Urinary bladder (tissue), 4 donors: ENCODE results near the gene NOL12. TPM values are rescaled to one million over a fixed set of nuclear protein-coding genes. Genes with fewer than 3 reads are reported as not detected.
A peak's percentile ranks its signal among the peaks of the same experiment; 100 is the strongest.

Experiments
- DNase-seq: peaks from one replicate; pipeline ENCODE4 v3.0.0-alpha.2; 2015; ENCODE audit errors: extremely low spot score
- H3K27ac ChIP-seq: one replicate; pipeline ENCODE4 v1.5.1; 2013; ENCODE audit warnings: low read depth, mild to moderate bottlenecking, moderate library complexity
- H3K36me3 ChIP-seq: one replicate; pipeline ENCODE4 v1.6.1; 2013; ENCODE audit warnings: mild to moderate bottlenecking, moderate library complexity; ENCODE audit not compliant: insufficient read depth
- H3K4me1 ChIP-seq: one replicate; pipeline ENCODE4 v1.6.1; 2013; ENCODE audit warnings: mild to moderate bottlenecking, moderate library complexity; ENCODE audit not compliant: insufficient read depth
- H3K4me3 ChIP-seq: one replicate; pipeline ENCODE4 v1.5.1; 2013; ENCODE audit warnings: low read depth, low read length
- WGBS: extraction: QIAGEN DNeasy Blood & Tissue Kit; methylation state at CpG from one replicate; pipeline ENCODE4 v1.1.7; 2013; 5-methylcytosine and 5-hydroxymethylcytosine counted together
- polyA plus RNA-seq: library from polyadenylated mRNA; stranded (reverse); fragments of 200-250 nt; gene quantifications from one replicate; pipeline ENCODE4 v1.2.3, GENCODE V29; 2013
- total RNA-seq: library from RNA; depleted of rRNA; stranded (reverse); fragments of >200 nt; gene quantifications from one replicate; pipeline ENCODE4 v1.2.3, GENCODE V29; 2014
- donor health status: healthy with polysubstance abuse.
- donor health status: healthy.

NOL12 gene
- total and polyA plus RNA-seq, 2 donors = 8.7 to 17.9 TPM

DNA sequence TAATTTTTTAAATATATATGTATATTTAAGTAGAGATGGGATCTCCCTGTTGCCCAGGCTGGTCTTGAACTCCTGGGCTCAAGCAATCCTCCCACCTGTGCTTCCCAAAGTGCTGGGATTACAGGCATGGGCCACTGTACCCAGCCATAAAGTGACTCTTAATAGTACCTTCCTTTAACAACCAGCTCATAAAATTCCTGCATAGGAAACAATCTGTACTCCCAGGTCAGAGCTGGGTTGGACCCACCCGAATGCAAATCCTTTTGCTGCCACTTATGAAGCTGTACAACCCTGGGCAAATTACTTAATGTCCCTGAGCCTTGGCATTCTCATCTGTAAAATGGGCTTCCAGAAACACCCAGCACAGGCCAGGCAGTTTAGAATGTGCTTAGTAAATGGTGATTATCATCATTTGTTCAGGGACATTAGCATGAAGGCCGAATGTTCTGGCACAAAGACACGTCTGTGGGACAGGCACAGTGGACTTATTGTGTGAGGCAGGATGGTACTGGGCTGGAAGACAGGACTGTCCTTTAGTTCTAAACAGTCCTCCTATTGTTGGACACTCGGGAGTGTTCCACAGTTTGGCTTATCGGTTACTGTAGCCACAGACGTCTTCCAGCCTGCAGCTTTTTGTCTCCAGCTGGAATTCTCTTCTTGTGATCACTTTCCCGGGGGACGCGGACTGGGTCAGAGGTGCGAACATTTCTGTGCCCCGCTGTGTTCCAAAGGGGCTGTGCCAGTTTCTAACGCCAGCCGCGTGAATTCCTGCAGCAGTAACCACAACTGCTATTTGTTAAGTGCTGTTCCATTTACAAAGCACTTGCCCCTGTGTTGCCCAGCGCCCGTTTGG, 21.7 kb upstream of the NOL12 start:
- no peak for DNase-seq
- Histone ChIP-seq H3K36me3 (no peaks in the 10 kb centered on the region), H3K4me3 (no peak overlapping the region), H3K4me1 (no peaks in the 10 kb centered on the region), H3K27ac (no peak overlapping the region)
- WGBS = 76% methylated on average over 16 of the region's 16 CpGs

DNA sequence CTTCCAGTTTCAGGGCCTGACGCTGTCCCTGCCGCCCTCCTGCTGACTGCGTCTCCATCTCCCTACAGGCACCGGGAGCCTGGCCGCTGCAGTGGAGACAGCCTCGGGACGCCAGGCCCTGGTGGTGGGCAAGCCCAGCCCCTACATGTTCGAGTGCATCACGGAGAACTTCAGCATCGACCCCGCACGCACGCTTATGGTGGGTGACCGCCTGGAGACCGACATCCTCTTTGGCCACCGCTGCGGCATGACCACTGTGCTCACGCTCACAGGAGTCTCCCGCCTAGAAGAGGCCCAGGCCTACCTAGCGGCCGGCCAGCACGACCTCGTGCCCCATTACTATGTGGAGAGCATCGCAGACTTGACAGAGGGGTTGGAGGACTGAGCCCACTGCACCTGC, 20.7 kb upstream of the NOL12 start:
- H3K4me3 ChIP-seq = no peak overlapping the region
- no peaks in the 10 kb centered on the region for H3K36me3 ChIP-seq
- no peaks in the 10 kb centered on the region for H3K4me1 ChIP-seq
- H3K27ac ChIP-seq = no peak overlapping the region
- DNase-seq = no peak
- WGBS = 92% methylated on average over 24 of the region's 24 CpGs

DNA sequence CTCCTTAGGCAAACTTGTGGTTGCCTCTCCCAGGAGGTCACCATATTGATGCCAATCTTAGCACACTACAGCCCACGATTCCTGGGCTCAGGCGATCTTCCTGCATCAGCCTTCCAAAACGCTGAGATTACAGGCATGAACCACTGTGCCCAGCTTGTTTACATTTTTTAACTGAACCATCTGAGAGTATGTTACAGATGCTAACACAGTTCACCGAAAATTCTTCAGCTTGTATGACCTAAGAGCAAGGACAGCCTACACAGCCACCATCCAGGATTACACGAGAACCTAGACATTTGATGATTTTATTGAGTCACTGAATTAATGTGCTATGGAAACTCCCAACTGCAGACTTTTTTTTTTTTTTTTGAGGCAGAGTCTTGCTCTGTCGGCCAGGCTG, 16.6 kb upstream of the NOL12 start:
- H3K4me3 ChIP-seq = no peak overlapping the region
- no peaks in the 10 kb centered on the region for H3K36me3 ChIP-seq
- H3K4me1 ChIP-seq = no peaks in the 10 kb centered on the region
- no peak overlapping the region for H3K27ac ChIP-seq
- no peak for DNase-seq
- 47% methylated on average over 6 of the region's 6 CpGs for WGBS

DNA sequence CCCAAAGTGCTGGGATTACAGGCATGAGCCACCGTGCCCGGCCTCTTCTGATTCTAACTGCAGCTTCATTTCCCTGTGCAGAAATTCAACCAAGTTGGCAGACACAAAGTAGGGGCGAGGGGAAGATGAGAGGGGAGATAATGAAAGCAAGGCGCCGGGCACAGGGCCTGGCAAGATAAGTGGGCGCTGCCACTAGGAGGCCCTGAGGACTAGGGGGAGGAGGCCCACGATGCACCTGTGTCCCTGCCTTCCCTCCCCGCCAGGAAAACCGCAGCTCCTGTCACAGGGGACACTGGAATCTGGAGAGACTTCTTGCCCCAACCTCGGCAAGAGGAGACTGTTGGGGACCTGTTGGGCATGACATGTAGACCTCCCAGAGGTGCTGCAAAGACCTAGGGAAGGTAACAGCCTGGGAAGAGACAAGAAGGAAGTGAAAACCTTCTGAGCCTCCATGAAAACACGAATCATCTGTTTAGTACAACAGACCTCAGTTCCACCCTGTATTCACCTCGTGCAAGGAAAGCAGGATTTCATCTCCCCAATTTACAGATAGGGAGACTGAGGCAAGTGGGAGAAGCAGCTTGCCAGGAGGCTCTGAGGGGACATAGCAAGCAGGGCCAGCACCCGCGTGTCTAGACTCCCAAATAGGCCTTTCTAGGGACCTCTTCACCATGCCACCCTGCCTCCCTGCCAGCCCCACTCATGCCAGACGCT, 13.8 kb upstream of the NOL12 start:
- WGBS = 74% methylated on average over 15 of the region's 15 CpGs
- Histone ChIP-seq H3K27ac (no peak overlapping the region), H3K36me3 (no peaks in the 10 kb centered on the region), H3K4me3 (no peak overlapping the region), H3K4me1 (peaks cover 1% of the 10 kb centered on the region)
- no peak for DNase-seq

DNA sequence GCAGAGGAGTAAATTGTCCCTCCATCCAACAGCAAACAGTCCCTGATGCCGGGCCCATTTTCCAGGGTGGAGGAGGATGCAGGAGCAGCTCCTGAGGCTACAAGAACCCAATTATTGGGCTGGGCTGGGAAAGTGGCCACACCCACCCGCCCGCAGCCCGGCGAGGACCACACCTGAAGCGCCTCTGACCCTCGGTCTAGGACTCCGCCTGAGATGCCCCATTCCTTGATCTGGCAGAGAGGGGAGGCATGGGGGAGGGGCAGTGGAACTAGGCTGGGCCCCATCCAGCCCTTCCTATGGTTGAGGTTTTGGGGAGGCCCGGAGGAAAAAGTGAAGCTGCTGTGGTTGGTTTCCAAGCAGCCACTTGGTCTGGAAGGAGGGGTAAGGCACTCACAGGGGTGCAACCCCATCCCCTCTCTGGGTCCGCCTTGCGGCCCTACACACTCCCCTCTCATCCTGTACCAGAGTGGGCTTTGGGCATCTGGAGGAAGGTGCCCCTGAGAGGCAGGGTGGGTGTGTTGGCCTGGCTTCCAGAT, 13.2 kb upstream of the NOL12 start:
- H3K36me3 ChIP-seq = no peaks in the 10 kb centered on the region
- 66% methylated on average over 11 of the region's 11 CpGs for WGBS
- H3K27ac ChIP-seq = no peak overlapping the region
- no peak overlapping the region for H3K4me3 ChIP-seq
- H3K4me1 ChIP-seq = peaks cover 1% of the 10 kb centered on the region
- DNase-seq = no peak

DNA sequence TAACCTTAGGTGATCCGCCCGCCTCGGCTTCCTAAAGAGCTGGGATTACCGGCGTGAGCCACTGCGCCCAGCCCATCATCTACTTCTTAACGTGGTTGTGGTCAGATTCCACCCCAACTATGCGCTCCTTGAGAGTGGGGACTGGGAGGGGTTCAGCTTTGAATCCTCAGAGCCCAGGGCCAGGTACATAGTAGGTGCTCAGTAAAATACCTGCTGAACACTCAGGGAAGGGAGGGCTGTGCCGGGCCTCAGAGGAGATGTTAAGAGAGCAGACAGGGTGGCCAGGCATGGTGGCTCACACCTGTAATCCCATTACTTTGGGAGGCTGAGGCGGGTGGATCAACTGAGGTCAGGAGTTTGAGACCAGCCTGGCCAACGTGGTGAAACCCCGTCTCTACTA, 11.9 kb upstream of the NOL12 start:
- Histone ChIP-seq H3K27ac (peak overlapping the region; percentile 65), H3K4me1 (peaks cover 1% of the 10 kb centered on the region), H3K4me3 (no peak overlapping the region), H3K36me3 (no peaks in the 10 kb centered on the region)
- no peak for DNase-seq
- 75% methylated on average over 12 of the region's 12 CpGs for WGBS

DNA sequence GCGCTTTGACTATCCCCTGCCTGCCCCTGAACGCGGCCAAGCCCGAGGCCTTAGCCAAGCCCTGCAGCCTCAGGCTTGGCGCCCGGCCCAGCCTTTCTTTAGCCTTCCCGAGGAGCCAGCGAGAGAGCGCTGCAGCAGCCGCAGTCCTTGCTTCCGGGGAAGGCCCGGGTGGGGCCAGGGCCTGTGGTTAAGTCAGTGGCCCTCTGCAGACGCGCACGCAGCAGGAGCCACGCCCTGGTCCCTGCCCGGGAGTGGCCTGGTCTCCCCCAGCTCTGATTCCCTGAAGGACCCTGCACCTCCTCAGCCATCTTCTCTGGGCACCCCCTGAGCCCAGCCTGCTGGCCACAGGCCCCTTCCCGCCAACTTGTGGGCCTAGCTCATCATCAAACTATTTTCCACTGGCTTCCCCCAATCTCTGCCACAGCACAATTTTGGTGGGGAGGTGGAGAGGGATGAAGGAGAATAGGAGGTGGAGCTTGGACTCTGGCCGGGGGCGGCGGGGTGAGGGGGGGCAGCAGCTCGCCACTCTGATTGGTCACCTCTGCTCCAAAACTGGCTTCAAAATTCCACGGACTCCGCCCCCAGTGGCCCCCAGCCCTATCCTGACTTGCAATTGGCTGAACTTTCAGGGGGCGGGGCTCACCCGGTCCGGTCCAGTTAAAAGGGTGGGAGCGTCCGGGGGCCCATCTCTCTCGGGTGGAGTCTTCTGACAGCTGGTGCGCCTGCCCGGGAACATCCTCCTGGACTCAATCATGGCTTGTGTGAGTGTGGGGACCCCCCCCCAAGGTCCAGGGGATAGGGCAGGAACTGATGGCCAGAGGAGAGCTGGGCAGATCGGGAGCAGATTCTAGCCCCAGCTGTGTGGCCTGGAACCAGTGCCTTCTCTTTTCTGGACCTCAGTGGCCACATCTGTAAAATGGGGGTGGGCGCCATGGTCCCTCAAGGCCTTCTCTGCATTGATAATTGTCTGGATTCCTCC, 10.9 kb upstream of the NOL12 start, which contains the start of gene LGALS1:
Gene LGALS1 (plus strand): TSS at position 686 of the 979 bp plus-strand sequence. CDS start 67 bp downstream, at position 753.
- DNase-seq = peak; percentile 88
- Histone ChIP-seq H3K4me3 (peak within 1 kb of the TSS; percentile 55), H3K27ac (peak within 1 kb of the TSS; percentile 97), H3K4me1 (peaks cover 1% of the 10 kb centered on the region), H3K36me3 (no peaks in the 10 kb centered on the region)
- WGBS = 2% methylated on average over 34 of the region's 34 CpGs

DNA sequence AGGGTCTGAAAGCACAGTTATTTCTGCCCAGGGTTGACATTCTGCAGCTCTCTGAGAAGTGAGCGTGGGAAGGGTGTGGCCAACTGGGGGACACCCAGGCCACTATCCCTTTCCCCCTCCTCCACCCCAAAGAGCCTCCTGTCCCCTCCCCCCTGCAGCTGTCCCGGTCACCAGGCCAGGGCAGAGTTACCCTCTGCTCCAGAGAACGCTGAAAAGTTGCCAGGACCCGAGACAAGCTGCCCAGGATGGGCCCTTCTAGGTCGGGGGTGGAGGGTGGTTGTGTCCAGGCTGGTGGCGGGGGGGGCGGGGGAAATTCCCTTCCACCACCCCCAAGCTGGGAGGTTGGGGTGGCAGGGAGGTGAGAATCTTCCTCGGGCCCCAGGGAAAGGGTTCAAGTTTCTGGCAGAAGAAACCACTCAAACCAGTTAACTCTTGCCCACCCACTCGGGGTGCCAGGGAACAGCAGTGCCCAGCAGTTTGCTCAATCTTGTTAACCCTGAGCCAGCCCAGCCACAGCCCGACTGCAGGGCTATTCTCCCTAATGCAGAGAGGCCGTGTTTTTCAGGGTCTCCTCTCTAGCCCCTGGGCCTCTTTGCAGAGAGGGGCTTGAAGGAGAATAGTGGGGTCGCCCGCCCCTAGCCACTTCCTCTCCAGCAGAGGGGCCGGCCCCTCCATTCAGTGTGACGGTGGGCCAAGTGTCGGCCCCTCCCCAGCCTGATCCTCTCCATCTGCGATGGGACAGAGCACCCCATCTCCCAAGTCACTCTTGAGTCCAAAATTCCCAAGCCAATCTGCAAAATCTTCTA, 10.0 kb upstream of the NOL12 start:
- Histone ChIP-seq H3K36me3 (no peaks in the 10 kb centered on the region), H3K4me3 (peak overlapping the region; percentile 55), H3K27ac (peak overlapping the region; percentile 97), H3K4me1 (peaks cover 1% of the 10 kb centered on the region)
- no peak for DNase-seq
- 3% methylated on average over 17 of the region's 17 CpGs for WGBS

DNA sequence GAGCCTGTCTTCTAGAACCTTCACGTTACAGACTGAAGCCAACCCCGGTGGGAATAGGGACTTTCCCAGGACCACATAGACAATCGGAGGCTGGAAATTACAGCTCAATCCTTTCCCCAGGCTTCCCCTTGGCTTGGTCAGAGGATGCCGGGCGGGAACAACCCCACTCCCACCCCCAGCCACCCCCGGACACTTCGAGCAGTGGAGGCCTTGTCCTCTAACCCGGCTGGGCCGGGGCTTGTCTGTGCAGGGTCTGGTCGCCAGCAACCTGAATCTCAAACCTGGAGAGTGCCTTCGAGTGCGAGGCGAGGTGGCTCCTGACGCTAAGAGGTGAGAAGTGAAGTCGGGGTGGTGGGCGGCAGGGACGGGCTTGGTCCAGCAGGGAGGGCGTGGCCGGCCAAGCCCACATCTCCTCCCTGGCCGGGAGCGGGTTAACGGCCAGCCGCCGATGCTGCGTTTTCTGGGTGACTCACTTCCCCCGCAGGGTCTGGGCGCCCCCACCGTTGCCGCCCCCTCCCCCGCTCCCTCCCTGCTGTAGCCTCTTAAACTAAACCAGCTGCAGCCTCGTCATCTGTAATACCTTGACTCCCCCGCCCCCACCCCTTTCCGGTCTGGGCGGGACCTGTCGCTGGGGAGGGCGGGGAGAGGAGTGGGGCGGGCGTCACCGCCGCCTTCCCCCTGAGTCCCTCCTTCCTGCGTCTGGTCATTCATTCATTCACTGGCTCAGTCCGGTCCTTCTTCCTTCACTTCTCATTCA, 9.2 kb upstream of the NOL12 start:
- H3K4me3 ChIP-seq = peak overlapping the region; percentile 55
- no peaks in the 10 kb centered on the region for H3K36me3 ChIP-seq
- peak overlapping the region; percentile 97 for H3K27ac ChIP-seq
- peaks cover 1% of the 10 kb centered on the region for H3K4me1 ChIP-seq
- under 1% methylated on average over 42 of the region's 42 CpGs for WGBS
- DNase-seq = peak; percentile 73

DNA sequence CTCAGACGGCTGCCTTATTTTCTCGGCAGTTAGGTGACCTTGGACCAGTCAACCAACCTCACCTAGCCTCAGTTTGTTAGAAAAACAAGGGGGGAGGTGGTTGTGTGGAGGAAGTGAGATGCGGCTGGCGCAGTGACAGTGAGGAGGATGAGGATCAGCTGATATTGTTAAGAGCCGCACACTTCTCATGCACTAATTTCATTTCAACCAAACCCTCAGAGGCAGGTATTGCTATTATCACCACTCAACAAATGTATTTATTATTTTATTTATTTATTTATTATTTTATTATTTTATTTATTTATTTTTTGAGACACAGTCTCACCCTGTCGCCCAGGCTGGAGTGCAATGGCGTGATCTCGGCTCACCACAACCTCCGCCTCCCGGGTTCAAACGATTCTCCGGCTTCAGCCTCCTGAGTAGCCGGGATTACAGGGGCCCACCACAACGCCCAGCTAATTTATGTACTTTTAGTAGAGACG, 8.6 kb upstream of the NOL12 start:
- WGBS = 41% methylated on average over 15 of the region's 15 CpGs
- H3K27ac ChIP-seq = no peak overlapping the region
- no peak for DNase-seq
- H3K36me3 ChIP-seq = no peaks in the 10 kb centered on the region
- peak overlapping the region; percentile 55 for H3K4me3 ChIP-seq
- H3K4me1 ChIP-seq = peaks cover 1% of the 10 kb centered on the region

DNA sequence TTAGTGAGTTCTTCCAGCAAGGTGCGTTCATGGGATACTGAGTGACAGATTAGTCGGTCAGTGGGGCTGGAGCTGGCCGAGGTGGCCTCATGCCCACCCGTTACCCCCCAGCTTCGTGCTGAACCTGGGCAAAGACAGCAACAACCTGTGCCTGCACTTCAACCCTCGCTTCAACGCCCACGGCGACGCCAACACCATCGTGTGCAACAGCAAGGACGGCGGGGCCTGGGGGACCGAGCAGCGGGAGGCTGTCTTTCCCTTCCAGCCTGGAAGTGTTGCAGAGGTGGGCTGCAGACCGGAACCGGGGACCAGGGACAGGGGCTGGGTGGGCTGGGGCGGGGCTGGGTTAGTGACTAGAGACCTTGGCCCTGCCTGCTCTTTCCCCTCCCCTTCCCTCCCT, 7.8 kb upstream of the NOL12 start:
- H3K4me1 ChIP-seq = peaks cover 1% of the 10 kb centered on the region
- peak overlapping the region; percentile 40 for H3K27ac ChIP-seq
- no peak for DNase-seq
- no peak overlapping the region for H3K4me3 ChIP-seq
- H3K36me3 ChIP-seq = no peaks in the 10 kb centered on the region
- 45% methylated on average over 18 of the region's 18 CpGs for WGBS

DNA sequence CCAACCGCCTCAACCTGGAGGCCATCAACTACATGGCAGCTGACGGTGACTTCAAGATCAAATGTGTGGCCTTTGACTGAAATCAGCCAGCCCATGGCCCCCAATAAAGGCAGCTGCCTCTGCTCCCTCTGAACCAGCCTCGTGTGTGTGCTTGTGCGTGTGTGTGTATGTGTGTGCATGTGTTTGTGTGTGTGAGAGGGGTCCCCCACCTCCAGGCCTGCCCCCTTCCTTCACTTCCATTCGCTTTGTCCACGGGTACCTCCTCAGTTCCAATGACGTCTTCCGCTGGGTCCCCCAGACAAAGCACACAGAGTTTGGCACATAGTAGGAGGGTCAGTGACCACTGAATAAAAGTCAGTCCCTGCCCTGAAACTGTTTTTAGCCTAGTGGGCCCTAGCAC, 6.5 kb upstream of the NOL12 start:
- Histone ChIP-seq H3K27ac (peak overlapping the region; percentile 49), H3K36me3 (no peaks in the 10 kb centered on the region), H3K4me1 (peaks cover 1% of the 10 kb centered on the region), H3K4me3 (no peak overlapping the region)
- no peak for DNase-seq
- 61% methylated on average over 8 of the region's 8 CpGs for WGBS
